HepG2 (cell line): ENCODE measurements around the gene STIM2. TPM values are rescaled to one million over a fixed set of nuclear protein-coding genes. Genes with fewer than 3 reads are reported as not detected.

ENCODE experiments used
- ATAC-seq: fragments of 200-7000 bp; cut with Tn5 transposase; 3 replicates; pipeline ENCODE4 v1.9.1; 2020; ENCODE audit warnings: mild to moderate bottlenecking, moderate library complexity
- BruUV-seq: library from RNA; stranded (reverse); fragments of 400-500 nt; replicated peaks from 2 replicates; lab custom pipeline; 2021; lab: Mats Ljungman, UMichigan
- CTCF ChIA-PET: fragments of 300-600 bp; formaldehyde crosslinking; extraction: SDS; loops from one replicate; lab custom pipeline; 2021; ENCODE audit warnings: low total read pairs, inconsistent platforms, low intra/inter-chr PET ratio; lab: Yijun Ruan, JAX
- POLR2A ChIA-PET: fragments of 350-600 bp; sonication (Branson Sonifier 250); formaldehyde crosslinking; loops from one replicate; lab custom pipeline; 2020; ENCODE audit warnings: antibody characterized with exemption, inconsistent platforms; lab: Yijun Ruan, JAX
- DNase-seq: peaks from one replicate; pipeline ENCODE4 v3.0.0-alpha.2; 2015; ENCODE audit warnings: low spot score
- FAIRE-seq: peaks from 3 replicates; lab custom pipeline; 2011; peaks lifted over from hg19 to GRCh38; lab: Jason Lieb, UNC
- H2AFZ ChIP-seq: one replicate; pipeline ENCODE4 v1.6.1; 2011; ENCODE audit warnings: low read length, inconsistent platforms
- H3K27ac ChIP-seq: fragments of 300-600 bp; 3 replicates; pipeline ENCODE4 v1.8.0; 2011; ENCODE audit warnings: mixed run types, mild to moderate bottlenecking, mixed read lengths, low read length, inconsistent platforms; ENCODE audit not compliant: insufficient read depth; ENCODE audit errors: extremely low read length
- H3K27me3 ChIP-seq, 2 experiments: fragments of 200-600 bp in 1 of 2; 2 replicates in 1 of 2; 3 replicates in 1 of 2; pipeline versions ENCODE4 v1.6.0 to v1.8.0; 2011; ENCODE audit warnings: low read length in 2 of 2, mild to moderate bottlenecking in 2 of 2, moderate library complexity in 2 of 2, inconsistent platforms in 1 of 2; ENCODE audit not compliant: insufficient read depth in 2 of 2, control insufficient read depth in 1 of 2
- H3K36me3 ChIP-seq, 2 experiments: fragments of 200-600 bp in 1 of 2; replicated peaks in 1 of 2; 2 replicates in 1 of 2; 3 replicates in 1 of 2; pipeline versions ENCODE4 v1.5.1 to v1.8.0; 2011; ENCODE audit warnings: low read length in 2 of 2, inconsistent platforms in 1 of 2; ENCODE audit not compliant: insufficient read depth in 2 of 2, control insufficient read depth in 1 of 2
- H3K4me1 ChIP-seq: 2 replicates; pipeline ENCODE4 v1.5.1; 2012; ENCODE audit warnings: low read length, inconsistent platforms; ENCODE audit not compliant: insufficient read depth
- H3K4me2 ChIP-seq: 2 replicates; pipeline ENCODE4 v1.6.0; 2011; ENCODE audit warnings: low read depth, low read length, inconsistent platforms
- H3K4me3 ChIP-seq, 3 experiments: fragments of 200-600 bp in 1 of 3; sonication (generic), shearing (Covaris generic) in 1 of 3; replicated peaks in 1 of 3; 2 replicates each; pipeline ENCODE4 v1.5.1; 2011 to 2016; ENCODE audit warnings: low read length in 3 of 3, inconsistent platforms in 2 of 3, low read depth in 2 of 3, mild to moderate bottlenecking in 2 of 3, control low read depth in 1 of 3, mixed read lengths in 1 of 3; ENCODE audit not compliant: insufficient read depth in 1 of 3
- H3K79me2 ChIP-seq: one replicate; pipeline ENCODE4 v1.6.1; 2011; ENCODE audit warnings: low read length, inconsistent platforms; ENCODE audit not compliant: insufficient read depth
- H3K9ac ChIP-seq: 2 replicates; pipeline ENCODE4 v1.6.0; 2011; ENCODE audit warnings: mild to moderate bottlenecking, low read depth, low read length, inconsistent platforms; ENCODE audit not compliant: insufficient read depth
- H3K9me3 ChIP-seq: 2 replicates; pipeline ENCODE4 v1.5.1; 2012; ENCODE audit warnings: mild to moderate bottlenecking, low read length
- H4K20me1 ChIP-seq: 2 replicates; pipeline ENCODE4 v1.6.0; 2011; ENCODE audit warnings: inconsistent platforms, mild to moderate bottlenecking, low read length, moderate library complexity; ENCODE audit not compliant: insufficient read depth
- FIP1L1 ChIP-seq: fragments of 200-400 bp; formaldehyde crosslinking; IDR thresholded peaks from 2 replicates; pipeline ENCODE4 v1.6.1; 2018; ENCODE audit warnings: low read depth, mild to moderate bottlenecking, low read length, moderate library complexity, borderline replicate concordance; ENCODE audit not compliant: insufficient read depth
- HCFC1 ChIP-seq: fragments of 150-350 bp; IDR thresholded peaks from 2 replicates; pipeline ENCODE4 v1.6.1; 2014; ENCODE audit warnings: low read depth, low read length
- HIC2 ChIP-seq: sonication (generic); formaldehyde crosslinking; IDR thresholded peaks from 2 replicates; pipeline ENCODE4 v1.9.0; 2022; ENCODE audit warnings: low read depth, missing genetic modification reagents
- HNF4A ChIP-seq: sonication (generic); formaldehyde crosslinking; IDR thresholded peaks from 2 replicates; pipeline ENCODE4 v1.4.0; 2020; ENCODE audit warnings: missing genetic modification reagents
- HOXA5 ChIP-seq: sonication (generic); formaldehyde crosslinking; IDR thresholded peaks from 2 replicates; pipeline ENCODE4 v1.4.0; 2020; ENCODE audit warnings: missing genetic modification reagents
- KDM5B ChIP-seq: sonication (generic); formaldehyde crosslinking; IDR thresholded peaks from 2 replicates; pipeline ENCODE4 v1.4.0; 2020; ENCODE audit warnings: missing genetic modification reagents, mild to moderate bottlenecking, borderline replicate concordance
- KLF6 ChIP-seq: IDR thresholded peaks from 2 replicates; pipeline ENCODE4 v1.8.0; 2016; ENCODE audit warnings: missing biosample characterization, missing genetic modification reagents
- MBD4 ChIP-seq: IDR thresholded peaks from 2 replicates; pipeline ENCODE4 v1.6.1; 2012; ENCODE audit warnings: low read length, inconsistent platforms, borderline replicate concordance
- RBAK ChIP-seq: sonication (generic); formaldehyde crosslinking; IDR thresholded peaks from 2 replicates; pipeline ENCODE4 v1.5.1; 2020; ENCODE audit warnings: mild to moderate bottlenecking, missing genetic modification reagents
- RCOR2 ChIP-seq: IDR thresholded peaks from 2 replicates; pipeline ENCODE4 v1.6.1; 2016; ENCODE audit warnings: missing biosample characterization, missing genetic modification reagents
- SMAD1 ChIP-seq: sonication (generic); formaldehyde crosslinking; IDR thresholded peaks from 2 replicates; pipeline ENCODE4 v1.4.0; 2020; ENCODE audit warnings: missing genetic modification reagents, low read depth, mild to moderate bottlenecking, borderline replicate concordance
- TAF15 ChIP-seq: fragments of 200-400 bp; formaldehyde crosslinking; IDR thresholded peaks from one replicate; pipeline ENCODE4 v1.6.1; 2018; ENCODE audit warnings: mild to moderate bottlenecking, low read depth, low read length; ENCODE audit not compliant: poor library complexity, severe bottlenecking
- THAP7 ChIP-seq: sonication (generic); formaldehyde crosslinking; IDR thresholded peaks from 2 replicates; pipeline ENCODE4 v1.8.1; 2023; ENCODE audit warnings: mild to moderate bottlenecking, missing genetic modification reagents
- ZFP37 ChIP-seq: sonication (generic); formaldehyde crosslinking; IDR thresholded peaks from 2 replicates; pipeline ENCODE4 v1.4.0; 2020; ENCODE audit warnings: missing genetic modification reagents, borderline replicate concordance
- ZNF510 ChIP-seq: sonication (generic); formaldehyde crosslinking; IDR thresholded peaks from 2 replicates; pipeline ENCODE4 v1.4.0; 2020; ENCODE audit warnings: low read depth, mild to moderate bottlenecking, missing genetic modification reagents
- ZNF713 ChIP-seq: sonication (generic); formaldehyde crosslinking; IDR thresholded peaks from 2 replicates; pipeline ENCODE4 v1.4.0; 2020; ENCODE audit warnings: mild to moderate bottlenecking, missing genetic modification reagents
- WGBS: methylation state at CpG from one replicate; pipeline ENCODE4 v1.1.6; 2017; ENCODE audit warnings: low lambda C conversion rate; 5-methylcytosine and 5-hydroxymethylcytosine counted together
- in situ Hi-C: cut with HindIII; loops from 2 replicates; pipeline ENCODE4 v1.10.0; 2017; ENCODE audit warnings: low pct_unique_long_range_greater_than_20kb; ENCODE audit not compliant: extremely low pct_ligation_motif_present
- intact Hi-C: fragments of 100-400 bp; cut with micrococcal nuclease; formaldehyde crosslinking; loops from one replicate; pipeline ENCODE4 v1.10.0; 2022; ENCODE audit not compliant: unreplicated experiment
- polyA plus RNA-seq, 8 experiments: library from polyadenylated mRNA; depleted of rRNA in 3 of 8; stranded (reverse) in 7 of 8; unstranded in 1 of 8; fragments of >200 nt; fragmentation: Illumina TruSeq in 4 of 8; extraction: Trizol in 4 of 8; gene quantifications; 2 replicates each; pipeline versions ENCODE4 v1.2.1 to v1.2.3, GENCODE V29; 2011 to 2016; ENCODE audit warnings: low read depth in 4 of 8, missing spikeins in 1 of 8, mixed read lengths in 1 of 8; ENCODE audit not compliant: insufficient read depth in 1 of 8
- total RNA-seq, 5 experiments: library from RNA; depleted of rRNA; stranded (reverse); fragments of >200 nt; fragmentation: Illumina TruSeq; extraction: Trizol; gene quantifications; 2 replicates each; pipeline ENCODE4 v1.2.3, GENCODE V29; 2016; ENCODE audit warnings: low read depth in 1 of 5

STIM2 gene
- total and polyA plus RNA-seq, 2 of the 13 experiments (the other 11 are each of a cell fraction or from before 2014, with no cell fraction given): 19.3 to 19.4 TPM

DNA sequence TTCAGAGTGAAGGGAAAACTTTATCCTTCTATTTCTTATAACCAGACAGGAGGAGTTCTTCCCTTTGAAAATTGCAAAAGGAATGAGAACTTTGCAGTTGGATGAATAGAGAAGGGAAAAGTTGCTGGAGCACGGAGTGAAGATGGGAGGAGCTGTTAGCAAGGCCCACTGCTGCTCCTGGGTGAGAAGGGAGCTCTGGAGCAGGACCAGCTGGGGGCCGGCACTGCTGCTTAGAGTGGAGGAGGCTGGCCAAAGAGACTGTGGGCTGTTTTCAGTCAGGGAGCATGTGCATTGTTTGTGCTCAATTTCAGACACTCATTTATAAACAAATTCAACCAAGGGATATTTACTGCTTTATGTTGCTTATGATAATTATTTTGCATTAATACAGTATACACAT is 164.2 kb downstream of the STIM2 start:
- no peaks in the 10 kb centered on the region for H3K36me3 ChIP-seq
- no peak overlapping the region for H3K4me3 ChIP-seq
- no peak for TF ChIP-seq KLF6 (CRISPR knock-in tag)
- TF ChIP-seq TAF15: no peak
- no peak for TF ChIP-seq HIC2 (CRISPR knock-in tag)
- TF ChIP-seq ZNF713 (CRISPR knock-in tag): no peak
- no peak for TF ChIP-seq HOXA5 (CRISPR knock-in tag)
- 88% methylated on average over 2 of the region's 2 CpGs for WGBS
- ChIA-PET CTCF (no interaction called here), POLR2A (no interaction called here)
- intact Hi-C loops: no loop called here
- no peak for FAIRE-seq
- in situ Hi-C loops: loop anchor here (25.0 kb wide), 1 partner anchor 238 kb away; no protein-coding TSS in a partner anchor
- H3K9me3 ChIP-seq: no peaks in the 10 kb centered on the region
- no TSS peak for BruUV-seq
- no peak overlapping the region for H3K27ac ChIP-seq
- no peaks in the 10 kb centered on the region for H3K4me1 ChIP-seq
- no peaks in the 10 kb centered on the region for H3K27me3 ChIP-seq
- H4K20me1 ChIP-seq: no peaks in the 10 kb centered on the region
- DNase-seq: no peak
- no peaks in the 10 kb centered on the region for H3K79me2 ChIP-seq
- ATAC-seq: no peak
- no peak overlapping the region for H2AFZ ChIP-seq
- no peak overlapping the region for H3K4me2 ChIP-seq
- H3K9ac ChIP-seq: no peak overlapping the region

GRCh38 chr4:27027428-27027827 is 166.8 kb downstream of the STIM2 start:
- Histone ChIP-seq H3K36me3 (no peaks in the 10 kb centered on the region), H2AFZ (no peak overlapping the region), H3K4me1 (no peaks in the 10 kb centered on the region), H3K79me2 (no peaks in the 10 kb centered on the region), H3K4me2 (no peak overlapping the region), H3K27ac (no peak overlapping the region), H3K9ac (no peak overlapping the region), H3K4me3 (no peak overlapping the region), H4K20me1 (no peaks in the 10 kb centered on the region), H3K27me3 (no peaks in the 10 kb centered on the region), H3K9me3 (no peaks in the 10 kb centered on the region)
- ChIA-PET CTCF (no interaction called here), POLR2A (no interaction called here)
- WGBS: 50% methylated on average over 2 of the region's 2 CpGs
- FAIRE-seq (no peak), DNase-seq (no peak), ATAC-seq (no peak)
- in situ Hi-C loops: no loop called here
- no TSS peak for BruUV-seq
- TF ChIP-seq HNF4A (CRISPR knock-in tag) (no peak), THAP7 (CRISPR knock-in tag) (no peak), RBAK (no peak), SMAD1 (no peak), MBD4 (no peak), ZNF510 (CRISPR knock-in tag) (no peak), RCOR2 (no peak), ZFP37 (CRISPR knock-in tag) (no peak), KDM5B (CRISPR knock-in tag) (no peak), HCFC1 (no peak), ZNF713 (CRISPR knock-in tag) (no peak), FIP1L1 (no peak)
- intact Hi-C loops: no loop called here
